A549 (cell line): ENCODE results near the gene LEF1. TPM values are rescaled to one million over a fixed set of nuclear protein-coding genes. Genes with fewer than 3 reads are reported as not detected.

ENCODE experiments used
- ATAC-seq, 2 experiments: fragments of 200-7000 bp in 1 of 2; fragments of >200 bp in 1 of 2; cut with Nextera tagmentation in 1 of 2; cut with Tn5 transposase in 1 of 2; 3 replicates each; pipeline versions ENCODE4 v1.8.0 to v1.9.1; 2018 to 2020; ENCODE audit warnings: mild to moderate bottlenecking in 1 of 2, moderate library complexity in 1 of 2
- CTCF ChIA-PET: fragments of 300-600 bp; sonication (Branson Sonifier 250); formaldehyde crosslinking; extraction: SDS; loops from one replicate; lab custom pipeline; 2021; ENCODE audit warnings: antibody characterized with exemption, inconsistent platforms; lab: Yijun Ruan, JAX
- POLR2A ChIA-PET: fragments of 350-600 bp; formaldehyde crosslinking; extraction: SDS; loops from one replicate; lab custom pipeline; 2021; ENCODE audit warnings: antibody characterized with exemption, inconsistent platforms; lab: Yijun Ruan, JAX
- DNase-seq, 2 experiments: peaks; one replicate each; pipeline versions ENCODE4 v3.0.0 to v3.0.0-alpha.2; 2011 to 2016; ENCODE audit warnings: low read depth in 1 of 2, low spot score in 1 of 2
- FAIRE-seq: peaks from 2 replicates; lab custom pipeline; 2011; peaks lifted over from hg19 to GRCh38; lab: Jason Lieb, UNC
- H3K27ac ChIP-seq, 2 experiments: fragments of >200 bp; sonication (Bioruptor Twin); formaldehyde crosslinking; 3 replicates each; pipeline ENCODE4 v1.5.1; 2016 to 2017
- H3K4me1 ChIP-seq: fragments of >200 bp; sonication (Bioruptor Twin); formaldehyde crosslinking; 3 replicates; pipeline ENCODE4 v1.6.1; 2016
- H3K4me2 ChIP-seq: fragments of >200 bp; sonication (Bioruptor Twin); formaldehyde crosslinking; 3 replicates; pipeline ENCODE4 v1.6.1; 2016
- H3K4me3 ChIP-seq: fragments of >200 bp; sonication (Bioruptor Twin); formaldehyde crosslinking; 3 replicates; pipeline ENCODE4 v1.5.1; 2016
- H3K9me3 ChIP-seq: fragments of >200 bp; sonication (Bioruptor Twin); formaldehyde crosslinking; 3 replicates; pipeline ENCODE4 v1.6.1; 2016
- BHLHE40 ChIP-seq: IDR thresholded peaks from 2 replicates; pipeline ENCODE4 v1.6.1; 2012; ENCODE audit warnings: low read depth, low read length, inconsistent platforms
- CBX2 ChIP-seq: fragments of 200-600 bp; sonication (generic); IDR thresholded peaks from 2 replicates; pipeline ENCODE4 v1.6.1; 2016; ENCODE audit warnings: low read depth, mild to moderate bottlenecking, borderline replicate concordance
- CBX8 ChIP-seq: fragments of 200-600 bp; sonication (generic); IDR thresholded peaks from 2 replicates; pipeline ENCODE4 v1.6.1; 2016
- CHD4 ChIP-seq: fragments of 200-600 bp; sonication (generic); IDR thresholded peaks from 2 replicates; pipeline ENCODE4 v1.6.1; 2016; ENCODE audit warnings: antibody characterized with exemption, mild to moderate bottlenecking, borderline replicate concordance
- EHF ChIP-seq: fragments of 250-450 bp; sonication (Bioruptor Pico); IDR thresholded peaks from 2 replicates; pipeline ENCODE4 v1.5.0; 2020; ENCODE audit warnings: mild to moderate bottlenecking
- EHMT2 ChIP-seq: fragments of 200-600 bp; sonication (generic); IDR thresholded peaks from 2 replicates; pipeline ENCODE4 v1.6.1; 2016; ENCODE audit warnings: antibody characterized with exemption, low read depth, mild to moderate bottlenecking, moderate library complexity
- FOSL2 ChIP-seq, 2 experiments: fragments of 450-650 bp in 1 of 2; fragments of >200 bp in 1 of 2; sonication (Bioruptor Twin) in 1 of 2; formaldehyde crosslinking; IDR thresholded peaks; 2 replicates each; pipeline versions ENCODE4 v1.5.0 to v1.6.1; 2016 to 2020; ENCODE audit warnings: mild to moderate bottlenecking in 1 of 2, moderate library complexity in 1 of 2
- FOXS1 ChIP-seq: fragments of 250-450 bp; sonication (Bioruptor Pico); IDR thresholded peaks from 2 replicates; pipeline ENCODE4 v1.5.0; 2020; ENCODE audit warnings: mild to moderate bottlenecking, moderate library complexity
- HOXB5 ChIP-seq: fragments of 250-450 bp; sonication (Bioruptor Pico); IDR thresholded peaks from 2 replicates; pipeline ENCODE4 v1.5.0; 2020; ENCODE audit warnings: mild to moderate bottlenecking, moderate library complexity
- JUN ChIP-seq, 2 experiments: fragments of >200 bp; sonication (Bioruptor Twin); formaldehyde crosslinking; IDR thresholded peaks; 2 replicates in 1 of 2; 3 replicates in 1 of 2; pipeline ENCODE4 v1.6.1; 2016 to 2017
- KDM1A ChIP-seq: fragments of 200-600 bp; sonication (generic); IDR thresholded peaks from 2 replicates; pipeline ENCODE4 v1.6.1; 2016; ENCODE audit warnings: low read depth, mild to moderate bottlenecking
- KDM5A ChIP-seq: fragments of 200-600 bp; sonication (generic); IDR thresholded peaks from 2 replicates; pipeline ENCODE4 v1.6.1; 2016; ENCODE audit warnings: antibody characterized with exemption, mild to moderate bottlenecking
- NFE2L2 ChIP-seq: fragments of 150-350 bp; conservative IDR thresholded peaks from 2 replicates; pipeline ENCODE4 v1.6.1; 2014; ENCODE audit warnings: low read length
- NR3C1 ChIP-seq: fragments of >200 bp; sonication (Bioruptor Twin); formaldehyde crosslinking; IDR thresholded peaks from 3 replicates; pipeline ENCODE4 v1.6.1; 2017
- PHF8 ChIP-seq: fragments of 200-600 bp; sonication (generic); IDR thresholded peaks from 2 replicates; pipeline ENCODE4 v1.6.1; 2016; ENCODE audit warnings: low read depth, mild to moderate bottlenecking, antibody characterized with exemption, moderate library complexity, borderline replicate concordance
- RCOR1 ChIP-seq: fragments of 150-350 bp; IDR thresholded peaks from 2 replicates; pipeline ENCODE4 v1.6.1; 2014; ENCODE audit warnings: antibody characterized with exemption, low read length, low read depth
- RFX5 ChIP-seq: fragments of 450-650 bp; IDR thresholded peaks from 2 replicates; pipeline ENCODE4 v1.7.1; 2014; ENCODE audit warnings: antibody characterized with exemption, mild to moderate bottlenecking, moderate library complexity
- SMC3 ChIP-seq: fragments of >200 bp; sonication (Bioruptor Twin); formaldehyde crosslinking; IDR thresholded peaks from 3 replicates; pipeline ENCODE4 v1.6.1; 2018; ENCODE audit warnings: inconsistent platforms
- SREBF2 ChIP-seq: fragments of 450-650 bp; IDR thresholded peaks from 2 replicates; pipeline ENCODE4 v1.6.1; 2014; ENCODE audit warnings: mild to moderate bottlenecking, moderate library complexity
- TFCP2L1 ChIP-seq: fragments of 250-450 bp; sonication (Bioruptor Pico); IDR thresholded peaks from 2 replicates; pipeline ENCODE4 v1.5.0; 2021; ENCODE audit warnings: mild to moderate bottlenecking
- ZNF302 ChIP-seq: fragments of 250-450 bp; sonication (Bioruptor Pico); IDR thresholded peaks from 2 replicates; pipeline ENCODE4 v1.9.0; 2021; ENCODE audit warnings: inconsistent platforms, mild to moderate bottlenecking, moderate library complexity
- ZSCAN20 ChIP-seq: fragments of 250-450 bp; sonication (Bioruptor Pico); IDR thresholded peaks from 2 replicates; pipeline ENCODE4 v1.8.0; 2022; ENCODE audit warnings: mild to moderate bottlenecking, moderate library complexity
- WGBS: methylation state at CpG from one replicate; pipeline ENCODE4 v1.1.6; 2017; ENCODE audit errors: missing lambda C conversion rate; 5-methylcytosine and 5-hydroxymethylcytosine counted together
- polyA plus RNA-seq, 4 experiments: library from polyadenylated mRNA; depleted of rRNA in 3 of 4; stranded (reverse); fragments of >200 nt; fragmentation: RNase III in 1 of 4; extraction: RNeasy Plus Mini Kit Qiagen cat#74134 plus additional on column Dnase treatment in 1 of 4; gene quantifications; 2 replicates in 3 of 4; 3 replicates in 1 of 4; pipeline ENCODE4 v1.2.3, GENCODE V29; 2011 to 2017
- TF ChIP-seq, protein P1 (sequence below): fragments of 250-450 bp; sonication (Bioruptor Pico); IDR thresholded peaks from 2 replicates; pipeline ENCODE4 v1.5.0; 2020; ENCODE audit warnings: low read depth, mild to moderate bottlenecking, moderate library complexity
- TF ChIP-seq, protein P2 (sequence below): fragments of 450-650 bp; IDR thresholded peaks from 2 replicates; pipeline ENCODE4 v1.6.1; 2014; ENCODE audit warnings: antibody characterized with exemption
- TF ChIP-seq, protein P3 (sequence below): fragments of >200 bp; sonication (Bioruptor Twin); formaldehyde crosslinking; IDR thresholded peaks from 2 replicates; pipeline ENCODE4 v1.6.1; 2016
- TF ChIP-seq, protein P4 (sequence below): fragments of >200 bp; sonication (Bioruptor Twin); formaldehyde crosslinking; IDR thresholded peaks from 3 replicates; pipeline ENCODE4 v1.6.1; 2016

Gene LEF1
- polyA plus RNA-seq, 2 of the 4 experiments (the other 2 are of a cell fraction) = not detected

DNA sequence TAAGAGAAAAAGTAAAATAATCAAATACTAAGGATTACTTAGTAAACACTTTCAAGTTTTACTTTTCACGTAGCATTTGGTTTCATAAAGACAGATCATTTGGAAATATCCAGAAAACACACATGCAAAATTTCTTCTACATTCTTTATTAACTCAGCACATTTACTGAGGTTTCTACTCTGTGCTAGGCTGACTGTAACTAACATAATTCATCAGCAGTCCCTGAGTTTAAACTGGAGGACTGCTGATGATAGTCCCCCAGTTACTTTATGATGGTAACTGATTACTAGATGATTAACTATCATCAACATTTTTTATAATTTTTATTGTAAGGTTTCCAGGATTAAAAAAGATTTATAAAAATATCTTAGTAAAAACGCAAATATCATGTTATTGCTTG lies 12.3 kb downstream of the LEF1 start:
- POLR2A ChIA-PET = no interaction called here
- Histone ChIP-seq H3K4me1 (no peaks in the 10 kb centered on the region), H3K27ac (no peak overlapping the region), H3K4me2 (no peak overlapping the region), H3K9me3 (no peaks in the 10 kb centered on the region), H3K4me3 (no peak overlapping the region)
- no peak for ATAC-seq
- no peak for FAIRE-seq
- no peak for TF ChIP-seq HOXB5
- TF ChIP-seq KDM1A = no peak
- no peak for TF ChIP-seq FOXS1 (CRISPR knock-in tag)
- TF ChIP-seq EHF = no peak
- TF ChIP-seq SMC3 = no peak
- no peak for TF ChIP-seq FOSL2 (IDR thresholded peaks at IDR 0.05)
- TF ChIP-seq FOSL2 (CRISPR knock-in tag; IDR thresholded peaks at IDR 0.05) = no peak
- TF ChIP-seq, protein P1, sequence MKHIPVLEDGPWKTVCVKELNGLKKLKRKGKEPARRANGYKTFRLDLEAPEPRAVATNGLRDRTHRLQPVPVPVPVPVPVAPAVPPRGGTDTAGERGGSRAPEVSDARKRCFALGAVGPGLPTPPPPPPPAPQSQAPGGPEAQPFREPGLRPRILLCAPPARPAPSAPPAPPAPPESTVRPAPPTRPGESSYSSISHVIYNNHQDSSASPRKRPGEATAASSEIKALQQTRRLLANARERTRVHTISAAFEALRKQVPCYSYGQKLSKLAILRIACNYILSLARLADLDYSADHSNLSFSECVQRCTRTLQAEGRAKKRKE = no peak
- TF ChIP-seq KDM5A = no peak
- TF ChIP-seq NFE2L2 = no peak
- TF ChIP-seq, protein P2, sequence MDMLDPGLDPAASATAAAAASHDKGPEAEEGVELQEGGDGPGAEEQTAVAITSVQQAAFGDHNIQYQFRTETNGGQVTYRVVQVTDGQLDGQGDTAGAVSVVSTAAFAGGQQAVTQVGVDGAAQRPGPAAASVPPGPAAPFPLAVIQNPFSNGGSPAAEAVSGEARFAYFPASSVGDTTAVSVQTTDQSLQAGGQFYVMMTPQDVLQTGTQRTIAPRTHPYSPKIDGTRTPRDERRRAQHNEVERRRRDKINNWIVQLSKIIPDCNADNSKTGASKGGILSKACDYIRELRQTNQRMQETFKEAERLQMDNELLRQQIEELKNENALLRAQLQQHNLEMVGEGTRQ = no peak
- TF ChIP-seq TFCP2L1 (CRISPR knock-in tag) = no peak
- DNase-seq = no peak
- 1% methylated on average over 2 of the region's 2 CpGs for WGBS
- CTCF ChIA-PET = no interaction called here

DNA sequence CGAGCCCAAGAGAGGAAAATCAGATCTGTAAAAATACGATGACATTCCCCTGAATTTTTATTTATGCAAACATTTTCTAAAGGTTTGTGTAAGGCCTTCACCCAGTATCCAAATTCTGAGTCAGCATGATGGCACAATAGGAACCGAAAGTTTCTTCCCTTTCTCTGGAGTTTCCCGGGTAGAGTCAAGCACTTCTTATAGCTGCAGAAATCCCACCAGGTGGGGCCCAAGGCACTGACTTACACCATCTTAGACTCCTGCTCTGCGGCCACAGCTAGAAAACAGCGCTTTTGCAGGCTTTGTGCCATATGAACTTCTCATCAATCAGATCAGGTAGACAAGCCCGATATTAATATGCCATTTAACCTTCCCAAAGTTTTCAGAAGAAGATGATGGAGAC lies 13.4 kb downstream of the LEF1 start:
- Histone ChIP-seq H3K4me3 (no peak overlapping the region), H3K4me2 (no peak overlapping the region), H3K27ac (no peak overlapping the region), H3K4me1 (no peaks in the 10 kb centered on the region)
- FAIRE-seq = no peak
- DNase-seq = no peak
- CTCF ChIA-PET = no interaction called here
- POLR2A ChIA-PET = no interaction called here
- no peak for TF ChIP-seq EHMT2
- no peak for TF ChIP-seq ZSCAN20 (CRISPR knock-in tag)
- no peak for TF ChIP-seq CBX2
- no peak for TF ChIP-seq RCOR1
- TF ChIP-seq NFE2L2 = no peak
- TF ChIP-seq, all 56 proteins: peak for 0
- H3K9me3 ChIP-seq = no peaks in the 10 kb centered on the region
- ATAC-seq = no peak
- WGBS = 48% methylated on average over 7 of the region's 7 CpGs

DNA sequence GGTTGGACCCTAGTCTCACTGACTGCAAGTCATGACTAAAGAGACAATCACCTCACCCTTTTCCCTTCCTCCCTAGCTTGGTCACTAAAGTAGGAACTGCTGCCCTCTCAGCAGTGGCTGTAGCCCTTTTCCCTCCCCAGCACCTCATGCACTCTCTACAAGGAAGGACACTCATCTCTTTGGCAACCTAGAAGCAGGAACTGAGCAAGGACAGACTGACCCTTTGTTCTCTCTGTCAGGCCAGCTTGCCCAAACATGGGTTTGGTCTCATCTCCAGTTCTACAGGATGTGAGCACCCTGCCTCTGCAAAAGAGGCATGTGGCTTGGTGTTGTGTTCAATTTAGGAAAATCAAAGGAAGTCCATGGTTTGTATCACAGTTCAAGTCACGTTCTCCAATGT lies 15.8 kb downstream of the LEF1 start:
- H3K9me3 ChIP-seq = no peaks in the 10 kb centered on the region
- WGBS = 0% methylated on average over 1 of the region's 1 CpG
- FAIRE-seq (no peak), ATAC-seq (no peak), DNase-seq (no peak)
- H3K27ac ChIP-seq = no peak overlapping the region
- H3K4me3 ChIP-seq = no peak overlapping the region
- H3K4me2 ChIP-seq = no peak overlapping the region
- TF ChIP-seq RFX5 = no peak
- ChIA-PET POLR2A (no interaction called here), CTCF (no interaction called here)
- no peaks in the 10 kb centered on the region for H3K4me1 ChIP-seq

DNA sequence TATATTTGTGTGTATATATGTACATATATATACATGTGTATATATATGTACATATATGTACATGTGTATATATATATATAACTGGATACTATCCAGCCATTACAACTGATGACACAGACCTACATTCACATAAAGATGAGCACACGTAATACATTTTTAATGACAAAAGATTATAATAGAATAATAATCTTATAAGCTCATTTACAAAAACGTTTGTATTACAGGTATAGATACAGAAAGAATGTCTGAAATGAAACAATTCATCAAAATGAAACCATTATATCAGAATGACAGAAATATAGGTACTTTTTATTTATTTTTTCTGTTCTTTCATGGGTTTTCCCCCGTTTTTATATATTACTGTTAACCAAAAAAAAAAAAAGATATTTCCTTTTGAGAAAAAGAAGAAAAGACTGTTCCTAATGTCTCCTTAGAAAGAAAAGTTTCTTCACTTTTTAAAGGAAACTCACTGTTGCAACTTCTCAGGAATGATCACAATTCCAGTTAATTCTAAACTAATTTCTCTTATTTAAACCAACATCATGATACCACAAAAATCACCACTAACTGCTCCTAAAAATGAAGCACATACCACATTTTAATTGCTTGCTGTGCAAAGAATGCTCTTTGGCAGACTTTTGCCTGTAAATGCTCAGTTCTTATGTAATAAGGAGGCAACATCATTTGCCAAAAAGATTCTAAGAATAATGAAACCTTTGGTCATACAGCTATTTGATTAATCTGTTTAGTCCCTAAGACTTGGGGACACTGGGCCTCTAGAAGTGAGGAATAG lies 18.9 kb downstream of the LEF1 start:
- no peak for ATAC-seq
- no peak for TF ChIP-seq PHF8
- TF ChIP-seq, protein P2 = no peak
- TF ChIP-seq, protein P3, sequence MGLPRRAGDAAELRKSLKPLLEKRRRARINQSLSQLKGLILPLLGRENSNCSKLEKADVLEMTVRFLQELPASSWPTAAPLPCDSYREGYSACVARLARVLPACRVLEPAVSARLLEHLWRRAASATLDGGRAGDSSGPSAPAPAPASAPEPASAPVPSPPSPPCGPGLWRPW = no peak
- TF ChIP-seq BHLHE40 = no peak
- TF ChIP-seq CHD4 = no peak
- TF ChIP-seq, protein P4, sequence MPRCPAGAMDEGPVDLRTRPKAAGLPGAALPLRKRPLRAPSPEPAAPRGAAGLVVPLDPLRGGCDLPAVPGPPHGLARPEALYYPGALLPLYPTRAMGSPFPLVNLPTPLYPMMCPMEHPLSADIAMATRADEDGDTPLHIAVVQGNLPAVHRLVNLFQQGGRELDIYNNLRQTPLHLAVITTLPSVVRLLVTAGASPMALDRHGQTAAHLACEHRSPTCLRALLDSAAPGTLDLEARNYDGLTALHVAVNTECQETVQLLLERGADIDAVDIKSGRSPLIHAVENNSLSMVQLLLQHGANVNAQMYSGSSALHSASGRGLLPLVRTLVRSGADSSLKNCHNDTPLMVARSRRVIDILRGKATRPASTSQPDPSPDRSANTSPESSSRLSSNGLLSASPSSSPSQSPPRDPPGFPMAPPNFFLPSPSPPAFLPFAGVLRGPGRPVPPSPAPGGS = no peak
- no peak for TF ChIP-seq SREBF2
- TF ChIP-seq CBX8 = no peak
- TF ChIP-seq JUN (IDR thresholded peaks at IDR 0.05) = no peak
- no peak for TF ChIP-seq KDM5A
- TF ChIP-seq ZNF302 (CRISPR knock-in tag) = no peak
- TF ChIP-seq HOXB5 = no peak
- no peak for TF ChIP-seq NR3C1

More for the DNA sequence above, 18.9 kb downstream of the LEF1 start:
- no peak for FAIRE-seq
- H3K4me2 ChIP-seq = no peak overlapping the region
- H3K9me3 ChIP-seq = no peaks in the 10 kb centered on the region
- WGBS = 20% methylated on average over 3 of the region's 3 CpGs
- H3K27ac ChIP-seq = no peak overlapping the region
- no peak overlapping the region for H3K4me3 ChIP-seq
- CTCF ChIA-PET = no interaction called here
- DNase-seq = no peak
- H3K4me1 ChIP-seq = no peaks in the 10 kb centered on the region
- POLR2A ChIA-PET = no interaction called here
